ENCODE results near the gene PDZD2. TPM values are rescaled to one million over a fixed set of nuclear protein-coding genes. Genes with fewer than 3 reads are reported as not detected.
A peak's percentile ranks its signal among the peaks of the same experiment; 100 is the strongest.

PDZD2 gene
- total RNA-seq, 4 donors from 2014 or later = 10.2 to 15.0 (median 12.2) TPM

DNA sequence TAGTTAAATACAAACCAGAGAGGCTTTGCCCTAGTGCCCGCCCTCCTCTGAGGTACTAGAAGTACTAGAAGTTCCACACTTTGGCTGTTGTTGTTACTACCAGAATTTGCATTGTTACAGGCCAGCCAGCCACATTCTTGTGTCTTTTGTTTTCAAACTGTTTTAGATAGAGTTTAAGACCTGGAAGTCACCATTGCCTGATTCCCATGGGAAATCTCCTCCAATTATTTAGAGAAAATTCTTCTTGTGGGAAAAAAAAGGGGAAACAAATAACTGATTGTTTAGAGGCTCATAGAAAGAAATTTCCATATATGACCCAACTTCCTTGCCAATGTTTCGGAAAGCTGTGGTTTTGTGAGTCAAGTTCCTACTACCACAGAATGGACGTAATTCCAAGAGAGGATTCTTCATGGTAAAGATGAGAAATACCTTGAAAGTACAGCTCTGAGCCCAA lies 282.9 kb downstream of the PDZD2 start:
- Histone ChIP-seq H3K9me3 (no peaks in the 10 kb centered on the region), H3K36me3 (no peaks in the 10 kb centered on the region), H3K4me1 (peaks cover 0 to 13% (median 0%) of the 10 kb centered on the region in 4 donors), H3K4me3 (no peak overlapping the region), H3K27me3 (no peaks in the 10 kb centered on the region), H3K27ac (replicated peaks in 1 of 4) (no peak overlapping the region)
- 81% methylated on average over 3 of the region's 3 CpGs for WGBS
- DNase-seq (ENCODE audit: extremely low spot score) = no peak
- intact Hi-C loops (cut with DNase I) = no loop called here
- TF ChIP-seq CTCF (IDR thresholded peaks at IDR 0.05) (no peak), POLR2AphosphoS5 (IDR thresholded peaks at IDR 0.05) (no peak), EP300 (IDR thresholded peaks at IDR 0.05) (no peak)

- DNase-seq (ENCODE audit: extremely low spot score) = no peak
- Histone ChIP-seq H3K27ac (replicated peaks in 1 of 4) (no peak overlapping the region), H3K4me1 (peaks cover 0 to 7% (median 0%) of the 10 kb centered on the region in 4 donors), H3K9me3 (no peaks in the 10 kb centered on the region), H3K27me3 (no peaks in the 10 kb centered on the region), H3K4me3 (no peak overlapping the region), H3K36me3 (no peaks in the 10 kb centered on the region)
- TF ChIP-seq POLR2AphosphoS5 (IDR thresholded peaks at IDR 0.05) (no peak), POLR2A (IDR thresholded peaks at IDR 0.05; ENCODE audit: low read depth) (no peak)
- WGBS = 100% methylated on average over 4 of the region's 5 CpGs
- intact Hi-C loops (cut with DNase I) = no loop called here
These were observed 285.1 kb downstream of the PDZD2 start for GRCh38 chr5:31924005-31924404.

- WGBS = 97% methylated on average over 4 of the region's 4 CpGs
- intact Hi-C loops (cut with DNase I) = no loop called here
These were observed 292.9 kb downstream of the PDZD2 start for GRCh38 chr5:31931874-31932273.

DNA sequence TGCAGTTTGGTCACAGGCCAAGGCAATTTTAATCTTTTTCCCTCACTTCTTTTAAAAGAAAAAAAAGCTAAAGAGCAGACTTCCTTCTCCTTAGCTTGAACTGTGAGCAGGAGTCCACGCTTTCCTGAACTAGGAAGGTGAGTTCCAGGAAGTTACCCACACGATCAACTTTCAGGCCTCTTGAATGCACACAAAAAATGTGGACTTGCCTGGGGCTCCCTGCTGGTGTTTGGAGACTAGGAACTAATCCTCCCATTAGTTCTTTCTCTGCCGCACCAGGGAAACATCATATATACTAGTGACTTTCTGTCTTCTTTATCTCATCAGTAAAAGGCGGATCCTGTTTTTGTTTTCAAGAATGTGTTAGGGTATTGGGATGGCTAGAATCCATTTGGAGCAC lies 295.2 kb downstream of the PDZD2 start:
- H3K27ac ChIP-seq (replicated peaks in 1 of 4) = no peak overlapping the region
- H3K4me3 ChIP-seq = no peak overlapping the region
- no peaks in the 10 kb centered on the region for H3K27me3 ChIP-seq
- intact Hi-C loops (cut with DNase I) = no loop called here
- no peaks in the 10 kb centered on the region for H3K9me3 ChIP-seq
- no peak for TF ChIP-seq POLR2A (IDR thresholded peaks at IDR 0.05; ENCODE audit: low read depth)
- no peak for TF ChIP-seq EP300 (IDR thresholded peaks at IDR 0.05)
- TF ChIP-seq POLR2AphosphoS5 (IDR thresholded peaks at IDR 0.05) = no peak
- TF ChIP-seq CTCF (IDR thresholded peaks at IDR 0.05) = no peak
- peaks cover 9 to 24% (median 16%) of the 10 kb centered on the region in 4 donors for H3K4me1 ChIP-seq
- 88% methylated on average over 4 of the region's 4 CpGs for WGBS
- no peaks in the 10 kb centered on the region for H3K36me3 ChIP-seq
- no peak for DNase-seq (ENCODE audit: extremely low spot score)

More at GRCh38 chr5:31931874-31932273, 292.9 kb downstream of the PDZD2 start:
- no peaks in the 10 kb centered on the region for H3K9me3 ChIP-seq
- H3K4me1 ChIP-seq = peaks cover 9 to 18% (median 13%) of the 10 kb centered on the region in 4 donors
- no peak overlapping the region for H3K4me3 ChIP-seq
- H3K27ac ChIP-seq (replicated peaks in 1 of 4) = no peak overlapping the region
- DNase-seq (ENCODE audit: extremely low spot score) = no peak
- H3K27me3 ChIP-seq = no peaks in the 10 kb centered on the region
- TF ChIP-seq EP300 (IDR thresholded peaks at IDR 0.05) (no peak), POLR2A (IDR thresholded peaks at IDR 0.05; ENCODE audit: low read depth) (no peak), CTCF (IDR thresholded peaks at IDR 0.05) (no peak), POLR2AphosphoS5 (IDR thresholded peaks at IDR 0.05) (no peak)
- no peaks in the 10 kb centered on the region for H3K36me3 ChIP-seq

- intact Hi-C loops (cut with DNase I) = loop anchor here (5.0 kb wide), 1 partner anchor 92 kb away; no protein-coding TSS in a partner anchor
- Histone ChIP-seq H3K4me1 (peaks cover 7 to 24% (median 16%) of the 10 kb centered on the region in 4 donors), H3K4me3 (peak overlapping the region in 3 of 4 donors; percentile 12 to 30 (median 14)), H3K9me3 (no peaks in the 10 kb centered on the region), H3K27ac (replicated peaks in 1 of 4) (peak overlapping the region in 1 of 4 donors; percentile 33), H3K27me3 (no peaks in the 10 kb centered on the region), H3K36me3 (no peaks in the 10 kb centered on the region)
- WGBS = 30% methylated on average over 10 of the region's 10 CpGs
- TF ChIP-seq EP300 (IDR thresholded peaks at IDR 0.05) (no peak), CTCF (IDR thresholded peaks at IDR 0.05) (no peak), POLR2A (IDR thresholded peaks at IDR 0.05; ENCODE audit: low read depth) (no peak), POLR2AphosphoS5 (IDR thresholded peaks at IDR 0.05) (no peak)
- no peak for DNase-seq (ENCODE audit: extremely low spot score)
These were observed 296.8 kb downstream of the PDZD2 start for GRCh38 chr5:31935496-31936369.

All from esophagus muscularis mucosa (tissue), 4 donors.